Kidney epithelial cell (primary cell): Measurements from ENCODE around the gene CAMK2G. TPM values are rescaled to one million over a fixed set of nuclear protein-coding genes. Genes with fewer than 3 reads are reported as not detected.
A peak's percentile ranks its signal among the peaks of the same experiment; 100 is the strongest.

ENCODE experiments used
- DNase-seq: peaks from one replicate; pipeline ENCODE4 v3.0.0-alpha.2; 2010; ENCODE audit warnings: low read depth
- H3K27me3 ChIP-seq: 2 replicates; pipeline ENCODE4 v1.6.0; 2011; ENCODE audit warnings: low read length; ENCODE audit not compliant: control insufficient read depth, insufficient read depth
- H3K36me3 ChIP-seq: 2 replicates; pipeline ENCODE4 v1.5.1; 2011; ENCODE audit warnings: low read length; ENCODE audit not compliant: control insufficient read depth, insufficient read depth
- H3K4me3 ChIP-seq: 2 replicates; pipeline ENCODE4 v1.5.1; 2011; ENCODE audit warnings: low read depth, mild to moderate bottlenecking, control low read depth, low read length
- total RNA-seq: library from RNA; depleted of rRNA; stranded (reverse); fragments of >200 nt; gene quantifications from 2 replicates; pipeline ENCODE4 v1.2.3, GENCODE V29; 2015
- TF ChIP-seq, protein P1 (sequence below): IDR thresholded peaks from 2 replicates; pipeline ENCODE4 v1.5.1; 2011; ENCODE audit warnings: mild to moderate bottlenecking, moderate library complexity, low read length, control low read depth, inconsistent platforms; ENCODE audit not compliant: insufficient read depth, poor library complexity, severe bottlenecking

CAMK2G gene
- total RNA-seq, 1 donor from 2014 or later: 12.7 TPM

DNA sequence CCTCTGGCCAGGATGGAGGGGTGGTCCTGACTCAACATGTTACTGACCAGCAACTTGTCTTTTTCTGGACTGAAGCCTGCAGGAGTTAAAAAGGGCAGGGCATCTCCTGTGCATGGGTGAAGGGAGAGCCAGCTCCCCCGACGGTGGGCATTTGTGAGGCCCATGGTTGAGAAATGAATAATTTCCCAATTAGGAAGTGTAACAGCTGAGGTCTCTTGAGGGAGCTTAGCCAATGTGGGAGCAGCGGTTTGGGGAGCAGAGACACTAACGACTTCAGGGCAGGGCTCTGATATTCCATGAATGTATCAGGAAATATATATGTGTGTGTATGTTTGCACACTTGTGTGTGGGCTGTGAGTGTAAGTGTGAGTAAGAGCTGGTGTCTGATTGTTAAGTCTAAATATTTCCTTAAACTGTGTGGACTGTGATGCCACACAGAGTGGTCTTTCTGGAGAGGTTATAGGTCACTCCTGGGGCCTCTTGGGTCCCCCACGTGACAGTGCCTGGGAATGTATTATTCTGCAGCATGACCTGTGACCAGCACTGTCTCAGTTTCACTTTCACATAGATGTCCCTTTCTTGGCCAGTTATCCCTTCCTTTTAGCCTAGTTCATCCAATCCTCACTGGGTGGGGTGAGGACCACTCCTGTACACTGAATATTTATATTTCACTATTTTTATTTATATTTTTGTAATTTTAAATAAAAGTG lies 42.6 kb upstream of the CAMK2G start:
- Histone ChIP-seq H3K27me3 (no peaks in the 10 kb centered on the region), H3K4me3 (no peak overlapping the region), H3K36me3 (peaks cover 3% of the 10 kb centered on the region)
- DNase-seq: no peak
- TF ChIP-seq, protein P1, sequence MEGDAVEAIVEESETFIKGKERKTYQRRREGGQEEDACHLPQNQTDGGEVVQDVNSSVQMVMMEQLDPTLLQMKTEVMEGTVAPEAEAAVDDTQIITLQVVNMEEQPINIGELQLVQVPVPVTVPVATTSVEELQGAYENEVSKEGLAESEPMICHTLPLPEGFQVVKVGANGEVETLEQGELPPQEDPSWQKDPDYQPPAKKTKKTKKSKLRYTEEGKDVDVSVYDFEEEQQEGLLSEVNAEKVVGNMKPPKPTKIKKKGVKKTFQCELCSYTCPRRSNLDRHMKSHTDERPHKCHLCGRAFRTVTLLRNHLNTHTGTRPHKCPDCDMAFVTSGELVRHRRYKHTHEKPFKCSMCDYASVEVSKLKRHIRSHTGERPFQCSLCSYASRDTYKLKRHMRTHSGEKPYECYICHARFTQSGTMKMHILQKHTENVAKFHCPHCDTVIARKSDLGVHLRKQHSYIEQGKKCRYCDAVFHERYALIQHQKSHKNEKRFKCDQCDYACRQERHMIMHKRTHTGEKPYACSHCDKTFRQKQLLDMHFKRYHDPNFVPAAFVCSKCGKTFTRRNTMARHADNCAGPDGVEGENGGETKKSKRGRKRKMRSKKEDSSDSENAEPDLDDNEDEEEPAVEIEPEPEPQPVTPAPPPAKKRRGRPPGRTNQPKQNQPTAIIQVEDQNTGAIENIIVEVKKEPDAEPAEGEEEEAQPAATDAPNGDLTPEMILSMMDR: no peak

DNA sequence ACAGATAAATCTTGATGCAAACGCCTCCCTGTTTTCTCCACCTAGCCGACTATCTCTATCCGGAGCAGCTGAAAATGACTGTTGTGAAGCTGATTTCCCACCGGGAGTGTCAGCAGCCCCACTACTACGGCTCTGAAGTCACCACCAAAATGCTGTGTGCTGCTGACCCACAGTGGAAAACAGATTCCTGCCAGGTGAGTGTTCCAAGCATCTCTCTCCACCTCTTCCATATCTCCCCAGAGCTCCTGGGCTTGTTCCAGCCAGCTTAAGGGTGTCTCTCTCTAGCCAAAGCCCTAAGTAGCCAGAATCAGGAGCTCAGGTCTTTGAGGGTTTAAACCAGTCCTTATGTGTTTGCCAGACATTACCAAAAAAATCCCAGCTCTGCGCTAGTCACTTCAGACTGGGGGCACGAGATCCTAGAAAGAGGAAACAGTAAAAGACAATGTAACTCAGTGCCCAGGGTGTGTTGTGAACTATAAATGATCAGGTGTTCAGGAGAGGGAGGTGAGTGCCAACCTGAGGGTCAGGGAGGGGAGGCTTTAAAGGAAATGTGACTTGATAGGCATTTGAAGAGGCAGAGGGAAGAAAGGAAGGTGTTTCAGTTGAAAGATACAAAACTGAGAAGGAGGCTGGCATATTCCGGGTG lies 41.0 kb upstream of the CAMK2G start:
- H3K4me3 ChIP-seq: peak overlapping the region; percentile 25
- no peaks in the 10 kb centered on the region for H3K27me3 ChIP-seq
- TF ChIP-seq, protein P1: no peak
- peaks cover 3% of the 10 kb centered on the region for H3K36me3 ChIP-seq
- no peak for DNase-seq

DNA sequence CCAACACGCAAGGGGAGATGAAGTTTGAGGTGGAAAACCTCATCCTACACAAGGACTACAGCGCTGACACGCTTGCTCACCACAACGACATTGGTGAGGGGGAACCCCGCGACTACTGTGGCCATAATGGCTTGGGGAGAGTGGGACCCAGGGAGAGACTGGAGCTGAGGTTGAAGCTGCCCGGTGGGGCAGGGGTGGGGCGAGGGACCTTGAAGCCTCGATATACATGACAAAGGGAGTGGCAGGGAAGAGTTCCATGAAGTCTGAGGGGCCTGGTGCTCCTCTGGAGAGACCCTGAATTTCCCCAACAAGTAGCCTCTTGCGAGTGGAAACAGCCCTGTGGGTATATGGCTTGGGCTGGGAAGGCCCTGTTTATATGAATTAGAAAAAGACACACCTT lies 39.7 kb upstream of the CAMK2G start:
- H3K27me3 ChIP-seq: no peaks in the 10 kb centered on the region
- no peak for DNase-seq
- TF ChIP-seq, protein P1: no peak
- peaks cover 3% of the 10 kb centered on the region for H3K36me3 ChIP-seq
- H3K4me3 ChIP-seq: peak overlapping the region; percentile 9

DNA sequence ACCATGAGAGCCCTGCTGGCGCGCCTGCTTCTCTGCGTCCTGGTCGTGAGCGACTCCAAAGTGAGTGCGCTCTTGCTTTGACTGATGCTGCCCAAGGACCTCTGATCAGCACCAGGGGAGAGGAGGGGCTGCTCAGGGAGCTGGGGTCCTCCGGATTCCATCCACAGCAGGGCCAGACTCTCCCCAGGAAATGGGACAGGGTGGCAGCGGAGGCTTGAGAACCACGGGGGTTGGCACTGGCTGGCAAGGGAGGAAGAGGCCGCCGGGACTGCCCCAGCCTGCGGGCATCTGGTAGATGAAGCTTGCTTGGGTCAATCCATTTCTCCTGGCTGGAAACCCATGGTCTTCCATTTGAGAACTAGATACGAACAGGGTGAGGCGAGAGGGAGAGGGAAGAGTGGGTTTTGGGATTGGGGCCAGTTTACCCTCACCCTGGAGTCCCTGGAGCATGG lies 37.2 kb upstream of the CAMK2G start:
- Histone ChIP-seq H3K36me3 (peaks cover 3% of the 10 kb centered on the region), H3K4me3 (peak overlapping the region; percentile 71), H3K27me3 (no peaks in the 10 kb centered on the region)
- DNase-seq: no peak
- TF ChIP-seq, protein P1: no peak

DNA sequence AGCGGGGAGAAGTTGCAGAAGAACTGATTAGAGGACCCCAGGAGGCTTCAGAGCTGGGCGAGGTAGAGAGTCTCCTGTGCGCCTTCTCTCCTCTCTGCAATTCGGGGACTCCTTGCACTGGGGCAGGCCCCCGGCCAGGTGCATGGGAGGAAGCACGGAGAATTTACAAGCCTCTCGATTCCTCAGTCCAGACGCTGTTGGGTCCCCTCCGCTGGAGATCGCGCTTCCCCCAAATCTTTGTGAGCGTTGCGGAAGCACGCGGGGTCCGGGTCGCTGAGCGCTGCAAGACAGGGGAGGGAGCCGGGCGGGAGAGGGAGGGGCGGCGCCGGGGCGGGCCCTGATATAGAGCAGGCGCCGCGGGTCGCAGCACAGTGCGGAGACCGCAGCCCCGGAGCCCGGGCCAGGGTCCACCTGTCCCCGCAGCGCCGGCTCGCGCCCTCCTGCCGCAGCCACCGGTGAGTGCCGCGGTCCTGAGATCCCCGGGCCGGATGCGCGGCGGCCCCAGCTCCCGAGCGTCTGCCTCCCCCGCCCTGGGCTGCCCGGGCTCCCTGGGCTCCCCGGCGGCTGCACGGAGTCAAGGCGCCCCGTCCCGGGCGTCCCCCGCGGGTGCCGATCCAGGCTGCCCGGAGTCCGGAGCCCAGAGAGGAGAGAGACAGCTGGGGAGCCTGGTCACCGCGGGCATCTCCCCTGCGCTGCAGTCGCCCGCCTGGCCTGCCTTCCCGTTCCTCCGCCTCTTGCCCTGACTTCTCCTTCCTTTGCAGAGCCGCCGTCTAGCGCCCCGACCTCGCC lies 36.6 kb upstream of the CAMK2G start, which contains the start of gene PLAU:
PLAU (plus strand) TSS at position 369 of the 789 bp plus-strand sequence. CDS start 424 bp downstream, outside the sequence.
- DNase-seq: no peak
- H3K36me3 ChIP-seq: peaks cover 3% of the 10 kb centered on the region
- no peaks in the 10 kb centered on the region for H3K27me3 ChIP-seq
- H3K4me3 ChIP-seq: peak within 1 kb of the TSS; percentile 71
- TF ChIP-seq, protein P1: no peak
